Measurements from ENCODE around the gene PLCB4. TPM values are rescaled to one million over a fixed set of nuclear protein-coding genes. Genes with fewer than 3 reads are reported as not detected.

Gene PLCB4
- total RNA-seq, 1 donor from 2014 or later: 30.5 TPM

DNA sequence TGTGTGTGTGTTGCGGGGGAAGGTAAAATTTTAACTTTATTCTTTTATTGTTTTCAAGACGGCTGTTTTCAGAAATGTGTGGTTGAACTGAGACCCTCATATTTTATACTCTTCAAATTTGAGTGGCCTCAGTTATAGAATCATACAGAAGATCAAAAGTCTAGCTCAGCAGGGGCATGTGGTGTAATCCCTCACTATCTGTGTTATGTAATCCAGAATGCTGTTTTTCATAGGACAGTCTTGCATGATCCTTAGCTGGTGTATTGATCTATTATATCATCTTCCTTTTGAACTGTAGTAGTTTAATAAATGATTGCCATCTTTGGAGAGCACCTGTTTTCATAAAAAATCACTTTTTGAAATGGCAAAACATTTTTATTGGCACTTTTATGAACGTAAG lies 1.4 kb downstream of the PLCB4 start:
- TF ChIP-seq, protein P1, sequence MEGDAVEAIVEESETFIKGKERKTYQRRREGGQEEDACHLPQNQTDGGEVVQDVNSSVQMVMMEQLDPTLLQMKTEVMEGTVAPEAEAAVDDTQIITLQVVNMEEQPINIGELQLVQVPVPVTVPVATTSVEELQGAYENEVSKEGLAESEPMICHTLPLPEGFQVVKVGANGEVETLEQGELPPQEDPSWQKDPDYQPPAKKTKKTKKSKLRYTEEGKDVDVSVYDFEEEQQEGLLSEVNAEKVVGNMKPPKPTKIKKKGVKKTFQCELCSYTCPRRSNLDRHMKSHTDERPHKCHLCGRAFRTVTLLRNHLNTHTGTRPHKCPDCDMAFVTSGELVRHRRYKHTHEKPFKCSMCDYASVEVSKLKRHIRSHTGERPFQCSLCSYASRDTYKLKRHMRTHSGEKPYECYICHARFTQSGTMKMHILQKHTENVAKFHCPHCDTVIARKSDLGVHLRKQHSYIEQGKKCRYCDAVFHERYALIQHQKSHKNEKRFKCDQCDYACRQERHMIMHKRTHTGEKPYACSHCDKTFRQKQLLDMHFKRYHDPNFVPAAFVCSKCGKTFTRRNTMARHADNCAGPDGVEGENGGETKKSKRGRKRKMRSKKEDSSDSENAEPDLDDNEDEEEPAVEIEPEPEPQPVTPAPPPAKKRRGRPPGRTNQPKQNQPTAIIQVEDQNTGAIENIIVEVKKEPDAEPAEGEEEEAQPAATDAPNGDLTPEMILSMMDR (IDR thresholded peaks at IDR 0.05; ENCODE audit: borderline replicate concordance): no peak
- H3K9me3 ChIP-seq (replicated peaks): no peaks in the 10 kb centered on the region
- H3K27ac ChIP-seq (replicated peaks): peak overlapping the region; percentile 95
- intact Hi-C loops (cut with micrococcal nuclease): loop anchor here (10.0 kb wide), 1 partner anchor 274 kb away; no protein-coding TSS in a partner anchor
- H3K4me1 ChIP-seq: peaks cover 76% of the 10 kb centered on the region
- no peaks in the 10 kb centered on the region for H3K36me3 ChIP-seq
- DNase-seq: no peak
- no peaks in the 10 kb centered on the region for H3K27me3 ChIP-seq (ENCODE audit: low read depth)
- peak overlapping the region; percentile 94 for H3K4me3 ChIP-seq

DNA sequence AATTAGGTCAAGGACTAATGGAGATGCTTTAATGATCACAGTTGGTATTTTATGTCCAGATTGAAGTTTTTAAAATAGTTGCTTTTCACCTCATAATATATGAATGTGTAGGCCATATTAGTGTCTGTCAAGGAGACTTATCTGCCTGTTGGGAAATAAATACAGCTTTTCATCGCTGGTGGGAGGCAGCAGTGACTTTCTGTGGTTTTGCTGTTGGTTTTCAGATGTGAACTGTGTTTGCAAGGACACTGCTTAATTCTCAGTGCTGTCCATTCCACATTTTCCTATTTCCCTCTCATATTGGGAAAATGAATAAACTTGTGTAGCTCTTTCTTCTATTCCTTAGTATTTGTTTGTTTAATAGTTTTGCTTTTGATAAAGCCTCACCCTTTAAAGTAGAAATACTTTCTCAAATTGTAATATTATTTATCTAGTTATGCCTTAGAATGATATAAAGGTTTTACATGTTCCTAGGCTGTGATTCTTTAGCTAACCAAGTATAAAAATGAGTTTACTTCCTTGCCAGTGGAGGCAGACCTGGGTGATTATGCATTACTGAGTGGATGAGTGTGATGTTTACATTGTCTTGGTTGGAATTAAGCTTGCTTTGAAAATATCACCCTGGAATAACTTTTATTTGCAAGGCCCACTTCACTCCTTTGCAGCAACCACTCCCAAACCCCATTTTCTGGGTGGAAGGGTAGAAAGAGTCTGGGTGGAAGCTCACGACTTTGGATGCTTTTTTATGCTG lies 3.3 kb downstream of the PLCB4 start:
- peak overlapping the region; percentile 95 for H3K27ac ChIP-seq (replicated peaks)
- H3K4me1 ChIP-seq: peaks cover 93% of the 10 kb centered on the region
- DNase-seq: no peak
- no peaks in the 10 kb centered on the region for H3K36me3 ChIP-seq
- H3K4me3 ChIP-seq: peak overlapping the region; percentile 94
- H3K9me3 ChIP-seq (replicated peaks): no peaks in the 10 kb centered on the region
- TF ChIP-seq, protein P1 (IDR thresholded peaks at IDR 0.05; ENCODE audit: borderline replicate concordance): no peak
- no peaks in the 10 kb centered on the region for H3K27me3 ChIP-seq (ENCODE audit: low read depth)
- intact Hi-C loops (cut with micrococcal nuclease): loop anchor here (10.0 kb wide), 1 partner anchor 273 kb away; no protein-coding TSS in a partner anchor

DNA sequence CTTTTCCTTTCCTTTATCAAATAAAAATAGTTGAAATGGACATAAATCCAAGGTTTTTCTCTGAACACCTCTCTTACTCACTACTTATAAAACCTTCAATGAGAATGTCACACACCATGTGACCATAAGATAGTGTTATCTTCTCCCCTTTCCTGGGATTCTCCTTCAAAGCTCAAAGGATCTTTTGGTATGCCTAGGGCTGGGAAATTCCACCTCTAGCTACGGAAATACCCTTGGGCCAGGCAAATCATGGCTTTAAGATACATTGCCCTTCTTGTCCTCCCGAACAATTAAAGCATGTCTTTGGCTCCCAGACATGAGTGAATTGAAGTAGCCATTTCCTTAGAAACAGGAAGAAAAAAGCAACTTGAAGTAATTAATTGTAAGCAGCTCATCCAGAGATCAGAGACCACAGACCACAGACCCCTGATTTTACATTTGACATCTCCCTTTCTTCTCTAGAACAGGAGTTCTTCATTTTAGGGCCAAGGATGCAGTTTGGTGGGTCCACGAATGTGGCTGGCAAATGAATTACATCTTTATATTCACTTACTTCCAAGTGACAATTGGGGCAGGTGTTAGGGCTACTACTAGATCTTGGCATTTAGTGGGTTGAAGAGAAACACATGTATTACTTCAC lies 4.1 kb downstream of the PLCB4 start:
- H3K27ac ChIP-seq (replicated peaks): peak overlapping the region; percentile 95
- intact Hi-C loops (cut with micrococcal nuclease): loop anchor here (10.0 kb wide), 1 partner anchor 272 kb away; no protein-coding TSS in a partner anchor
- no peaks in the 10 kb centered on the region for H3K27me3 ChIP-seq (ENCODE audit: low read depth)
- no peaks in the 10 kb centered on the region for H3K9me3 ChIP-seq (replicated peaks)
- H3K4me1 ChIP-seq: peaks cover 87% of the 10 kb centered on the region
- H3K36me3 ChIP-seq: no peaks in the 10 kb centered on the region
- DNase-seq: no peak
- TF ChIP-seq, protein P1 (IDR thresholded peaks at IDR 0.05; ENCODE audit: borderline replicate concordance): no peak
- no peak overlapping the region for H3K4me3 ChIP-seq

DNA sequence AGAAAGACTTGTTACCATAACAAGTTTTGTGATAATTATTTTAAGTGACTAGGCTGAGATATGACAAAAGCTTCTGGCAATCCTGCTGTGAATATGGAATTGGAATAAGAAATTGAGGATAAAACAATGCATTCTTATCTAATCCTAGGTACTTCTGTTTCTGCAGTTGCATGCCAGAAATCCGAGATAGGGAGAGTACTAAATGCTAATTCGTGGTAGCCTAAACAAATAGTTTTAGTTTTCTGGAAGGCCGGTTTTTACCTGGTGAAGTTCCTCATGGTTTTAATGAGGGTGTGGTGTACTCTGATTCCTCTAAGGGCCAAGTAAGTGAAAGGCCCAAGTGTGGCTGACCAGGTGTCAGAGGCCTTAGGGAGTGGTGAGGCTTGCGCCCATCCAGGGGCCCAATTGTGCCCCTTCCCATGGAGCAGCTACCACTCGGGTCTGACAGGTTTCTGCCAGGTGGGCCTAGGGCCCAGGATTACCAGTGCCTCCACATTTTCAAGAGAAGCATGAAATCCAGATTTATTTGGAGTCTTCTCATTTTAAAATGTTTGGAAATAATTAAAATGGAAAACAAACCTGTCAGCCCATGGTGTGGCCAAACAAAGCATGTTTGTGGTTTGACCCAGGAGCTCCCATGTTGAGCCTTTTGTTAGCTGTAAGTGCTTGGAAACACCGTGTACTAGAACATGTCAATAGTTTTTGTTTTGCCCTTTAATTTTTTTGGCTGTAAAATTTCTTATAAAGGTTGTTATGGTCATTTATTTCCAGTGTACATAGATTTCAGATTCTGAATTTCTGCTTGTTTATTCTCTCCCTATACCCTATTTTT lies 6.6 kb downstream of the PLCB4 start:
- Histone ChIP-seq H3K4me1 (peaks cover 66% of the 10 kb centered on the region), H3K36me3 (no peaks in the 10 kb centered on the region), H3K27me3 (ENCODE audit: low read depth) (no peaks in the 10 kb centered on the region), H3K9me3 (replicated peaks) (no peaks in the 10 kb centered on the region), H3K27ac (replicated peaks) (peak overlapping the region; percentile 49), H3K4me3 (no peak overlapping the region)
- intact Hi-C loops (cut with micrococcal nuclease): loop anchor here (10.0 kb wide), 1 partner anchor 269 kb away; no protein-coding TSS in a partner anchor
- TF ChIP-seq, protein P1 (IDR thresholded peaks at IDR 0.05; ENCODE audit: borderline replicate concordance): no peak
- no peak for DNase-seq

DNA sequence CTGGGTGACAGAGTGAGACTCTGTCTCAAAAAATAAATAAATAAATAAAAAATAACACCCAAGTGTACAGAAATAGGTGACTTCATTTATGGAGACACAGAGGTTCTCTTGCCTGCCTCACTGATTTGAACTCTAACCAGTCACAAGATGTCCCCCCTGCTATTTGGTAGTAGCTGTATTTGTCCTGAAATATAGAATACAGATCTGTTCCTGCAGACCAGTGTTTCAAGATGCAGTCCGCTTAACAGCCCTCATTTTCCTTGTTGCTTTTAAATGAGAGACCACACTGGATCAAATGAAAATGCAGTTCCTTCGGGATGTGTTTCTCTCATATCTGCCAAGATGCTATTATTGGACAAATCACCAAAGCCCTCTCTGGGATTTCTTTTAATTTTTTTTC lies 7.6 kb downstream of the PLCB4 start:
- Histone ChIP-seq H3K4me3 (no peak overlapping the region), H3K36me3 (no peaks in the 10 kb centered on the region), H3K27ac (replicated peaks) (peak overlapping the region; percentile 49), H3K27me3 (ENCODE audit: low read depth) (no peaks in the 10 kb centered on the region), H3K9me3 (replicated peaks) (no peaks in the 10 kb centered on the region), H3K4me1 (peaks cover 62% of the 10 kb centered on the region)
- DNase-seq: no peak
- intact Hi-C loops (cut with micrococcal nuclease): loop anchor here (10.0 kb wide), 1 partner anchor 268 kb away; no protein-coding TSS in a partner anchor
- TF ChIP-seq, protein P1 (IDR thresholded peaks at IDR 0.05; ENCODE audit: borderline replicate concordance): no peak

Measured in left ventricle myocardium inferior (tissue), 1 donor.